SK-N-SH (cell line): ENCODE results near the gene AFAP1L1. TPM values are rescaled to one million over a fixed set of nuclear protein-coding genes. Genes with fewer than 3 reads are reported as not detected.

Experiments used
- CTCF ChIA-PET: fragments of 300-600, 350-600 bp; formaldehyde crosslinking; extraction: SDS; loops from one replicate; lab custom pipeline; 2021; lab: Yijun Ruan, JAX
- POLR2A ChIA-PET: fragments of 350-600 bp; sonication (Branson Sonifier 250); formaldehyde crosslinking; extraction: SDS; loops from one replicate; lab custom pipeline; 2020; ENCODE audit warnings: antibody characterized with exemption, inconsistent platforms; lab: Yijun Ruan, JAX
- DNase-seq: peaks from one replicate; pipeline ENCODE4 v3.0.0; 2012
- H2AFZ ChIP-seq: fragments of 200-600 bp; sonication (generic); 2 replicates; pipeline ENCODE4 v1.8.1; 2016; ENCODE audit warnings: antibody characterized with exemption, mild to moderate bottlenecking, low read depth
- H3F3A ChIP-seq: fragments of 200-600 bp; sonication (generic); replicated peaks from 2 replicates; pipeline ENCODE3; 2016; ENCODE audit warnings: antibody characterized with exemption, mild to moderate bottlenecking; ENCODE audit not compliant: insufficient read depth
- H3K27ac ChIP-seq, 2 experiments: fragments of 200-500 bp in 1 of 2; fragments of 200-600 bp in 1 of 2; sonication (Bioruptor generic) in 1 of 2; sonication (generic), shearing (Covaris generic) in 1 of 2; 2 replicates each; pipeline versions ENCODE4 v1.5.1 to v1.6.1; 2014 to 2016; ENCODE audit warnings: low read depth in 2 of 2, inconsistent platforms in 1 of 2, low read length in 1 of 2, mild to moderate bottlenecking in 1 of 2, mixed read lengths in 1 of 2
- H3K27me3 ChIP-seq: fragments of 200-600 bp; sonication (generic), shearing (Covaris generic); 2 replicates; pipeline ENCODE4 v1.6.1; 2016; ENCODE audit warnings: mixed run types; ENCODE audit not compliant: insufficient read depth
- H3K36me3 ChIP-seq, 2 experiments: fragments of 200-500 bp in 1 of 2; fragments of 200-600 bp in 1 of 2; sonication (Bioruptor generic) in 1 of 2; sonication (generic) in 1 of 2; replicated peaks in 1 of 2; 2 replicates each; pipeline versions ENCODE3 to v1.5.1; 2014 to 2016; ENCODE audit warnings: low read length in 1 of 2, mild to moderate bottlenecking in 1 of 2; ENCODE audit not compliant: insufficient read depth in 2 of 2, control insufficient read depth in 1 of 2
- H3K4me1 ChIP-seq, 2 experiments: fragments of 200-500 bp in 1 of 2; fragments of 200-600 bp in 1 of 2; sonication (Bioruptor generic) in 1 of 2; sonication (generic), shearing (Covaris generic) in 1 of 2; 2 replicates each; pipeline versions ENCODE4 v1.5.1 to v1.6.1; 2014 to 2016; ENCODE audit warnings: low read depth in 1 of 2, low read length in 1 of 2, mixed run types in 1 of 2; ENCODE audit not compliant: insufficient read depth in 2 of 2, control insufficient read depth in 1 of 2
- H3K4me2 ChIP-seq: fragments of 200-600 bp; sonication (generic), shearing (Covaris generic); 2 replicates; pipeline ENCODE4 v1.6.1; 2017; ENCODE audit warnings: mixed run types
- H3K4me3 ChIP-seq, 2 experiments: fragments of 200-500 bp in 1 of 2; fragments of 200-600 bp in 1 of 2; sonication (Bioruptor generic) in 1 of 2; sonication (generic), shearing (Covaris generic) in 1 of 2; 2 replicates each; pipeline versions ENCODE4 v1.5.1 to v1.8.1; 2014 to 2016; ENCODE audit warnings: low read depth in 2 of 2, inconsistent platforms in 1 of 2, low read length in 1 of 2, mild to moderate bottlenecking in 1 of 2, mixed read lengths in 1 of 2, moderate library complexity in 1 of 2
- H3K79me2 ChIP-seq: fragments of 200-600 bp; sonication (generic); 2 replicates; pipeline ENCODE4 v1.8.1; 2017; ENCODE audit warnings: mild to moderate bottlenecking; ENCODE audit not compliant: insufficient read depth
- H3K9ac ChIP-seq: fragments of 200-600 bp; sonication (generic); 2 replicates; pipeline ENCODE4 v1.6.1; 2017; ENCODE audit warnings: mixed run types
- H3K9me2 ChIP-seq: fragments of 200-600 bp; sonication (generic); 2 replicates; pipeline ENCODE4 v1.6.1; 2017; ENCODE audit warnings: mixed run types
- H3K9me3 ChIP-seq: fragments of 200-600 bp; sonication (generic); 2 replicates; pipeline ENCODE4 v1.6.1; 2017; ENCODE audit warnings: mixed run types, mild to moderate bottlenecking, moderate library complexity
- H4K20me1 ChIP-seq: fragments of 200-600 bp; sonication (generic); 2 replicates; pipeline ENCODE4 v1.6.1; 2017; ENCODE audit warnings: mild to moderate bottlenecking, mixed run types; ENCODE audit not compliant: insufficient read depth
- CTCF ChIP-seq: fragments of 200-600 bp; sonication (generic); IDR thresholded peaks from 2 replicates; pipeline ENCODE4 v1.6.1; 2017; ENCODE audit warnings: antibody characterized with exemption, mild to moderate bottlenecking, moderate library complexity
- EP300 ChIP-seq, 2 experiments: IDR thresholded peaks; 2 replicates each; pipeline versions ENCODE4 v1.4.0 to v1.6.1; 2012; ENCODE audit warnings: borderline replicate concordance in 1 of 2, low read depth in 1 of 2, low read length in 1 of 2
- EZH2phosphoT487 ChIP-seq: fragments of 200-600 bp; sonication (generic); IDR thresholded peaks from 2 replicates; pipeline ENCODE4 v1.6.1; 2017; ENCODE audit warnings: low read depth, mixed run types, mild to moderate bottlenecking, antibody characterized with exemption, moderate library complexity, borderline replicate concordance
- GABPA ChIP-seq: IDR thresholded peaks from 2 replicates; pipeline ENCODE4 v1.4.0; 2012; ENCODE audit warnings: low read depth, mild to moderate bottlenecking
- JUND ChIP-seq: IDR thresholded peaks from 2 replicates; pipeline ENCODE4 v1.4.0; 2012
- MAX ChIP-seq: IDR thresholded peaks from 2 replicates; pipeline ENCODE4 v1.4.0; 2012; ENCODE audit warnings: low read depth
- MEF2A ChIP-seq: IDR thresholded peaks from 2 replicates; pipeline ENCODE4 v1.4.0; 2012; ENCODE audit warnings: low read depth, borderline replicate concordance
- MXI1 ChIP-seq: IDR thresholded peaks from 2 replicates; pipeline ENCODE4 v1.6.1; 2012; ENCODE audit warnings: mild to moderate bottlenecking, low read depth, low read length, improper control_type of control experiment
- NFIC ChIP-seq: IDR thresholded peaks from 2 replicates; pipeline ENCODE4 v1.4.0; 2012; ENCODE audit warnings: borderline replicate concordance
- PBX3 ChIP-seq: IDR thresholded peaks from 2 replicates; pipeline ENCODE4; 2012
- POLR2AphosphoS5 ChIP-seq: IDR thresholded peaks from 2 replicates; pipeline ENCODE4 v1.6.1; 2012; ENCODE audit warnings: low read depth, low read length
- RAD21 ChIP-seq: IDR thresholded peaks from 2 replicates; pipeline ENCODE4 v1.6.1; 2012; ENCODE audit warnings: mild to moderate bottlenecking, low read length
- REST ChIP-seq: IDR thresholded peaks from 2 replicates; pipeline ENCODE4 v1.6.1; 2012; ENCODE audit warnings: mild to moderate bottlenecking, low read depth, low read length, moderate library complexity
- RFX5 ChIP-seq: IDR thresholded peaks from 2 replicates; pipeline ENCODE4 v1.6.1; 2012; ENCODE audit warnings: mild to moderate bottlenecking, improper control_type of control experiment, low read length
- RXRA ChIP-seq: IDR thresholded peaks from 2 replicates; pipeline ENCODE4 v1.4.0; 2012; ENCODE audit warnings: low read depth, mild to moderate bottlenecking, borderline replicate concordance
- SMC3 ChIP-seq: IDR thresholded peaks from 2 replicates; pipeline ENCODE4 v1.6.1; 2012; ENCODE audit warnings: low read depth, low read length, improper control_type of control experiment
- TCF12 ChIP-seq: IDR thresholded peaks from 2 replicates; pipeline ENCODE4 v1.4.0; 2012
- TEAD4 ChIP-seq: IDR thresholded peaks from 2 replicates; pipeline ENCODE4 v1.4.0; 2012; ENCODE audit warnings: mild to moderate bottlenecking, borderline replicate concordance; ENCODE audit not compliant: insufficient read depth
- YY1 ChIP-seq: IDR thresholded peaks from 2 replicates; pipeline ENCODE4 v1.4.0; 2012; ENCODE audit warnings: low read depth, mild to moderate bottlenecking
- WGBS: methylation state at CpG from one replicate; pipeline ENCODE4 v1.1.6; 2017; ENCODE audit warnings: low lambda C conversion rate; 5-methylcytosine and 5-hydroxymethylcytosine counted together
- polyA plus RNA-seq, 3 experiments: library from polyadenylated mRNA; depleted of rRNA; stranded (reverse); fragments of >200 nt; gene quantifications; 2 replicates each; pipeline ENCODE4 v1.2.3, GENCODE V29; 2012

Gene AFAP1L1
- polyA plus RNA-seq, 1 of the 3 experiments (the other 2 are of a cell fraction) = 0.82 TPM

- TF ChIP-seq RFX5 (no peak), MEF2A (no peak), MXI1 (no peak), EZH2phosphoT487 (no peak), GABPA (no peak), RAD21 (no peak), MAX (no peak), TEAD4 (no peak), EP300 (IDR thresholded peaks at IDR 0.05; ENCODE audit: borderline replicate concordance in 1 of 2, low read depth in 1 of 2, low read length in 1 of 2) (no peak), NFIC (no peak), CTCF (no peak), POLR2AphosphoS5 (no peak)
- TF ChIP-seq, all 33 proteins: peak for 0
- H3K4me1 ChIP-seq = peaks cover 3 to 9% of the 10 kb centered on the region in 2 experiments; a peak in 2 of 4 replicates
- WGBS = 74% methylated on average over 3 of the region's 3 CpGs
- no peaks in the 10 kb centered on the region for H3K36me3 ChIP-seq
- no peaks in the 10 kb centered on the region for H3K79me2 ChIP-seq
- CTCF ChIA-PET = no interaction called here
- no peak overlapping the region for H2AFZ ChIP-seq
- H3K4me3 ChIP-seq = no peak overlapping the region
- no peaks in the 10 kb centered on the region for H3K9me2 ChIP-seq
- POLR2A ChIA-PET = no interaction called here
- DNase-seq = no peak
- H3K27ac ChIP-seq = no peak overlapping the region
- H4K20me1 ChIP-seq = no peaks in the 10 kb centered on the region
- H3K9ac ChIP-seq = no peak overlapping the region
- H3K4me2 ChIP-seq = no peak overlapping the region
- no peaks in the 10 kb centered on the region for H3K9me3 ChIP-seq
- H3K27me3 ChIP-seq = no peaks in the 10 kb centered on the region
- H3F3A ChIP-seq = peaks cover 12% of the 10 kb centered on the region
Observed at GRCh38 chr5:149326611-149327010, 55.0 kb downstream of the AFAP1L1 start.

GRCh38 chr5:149328177-149328576 is 56.5 kb downstream of the AFAP1L1 start:
- peaks cover 9% of the 10 kb centered on the region for H3F3A ChIP-seq
- DNase-seq = no peak
- no peak overlapping the region for H3K9ac ChIP-seq
- ChIA-PET CTCF (interaction anchor here (0.5 to 2.0 kb wide), 2 partner anchors 11 to 596 kb away, joined by 3 to 10 read pairs; no protein-coding TSS in a partner anchor), POLR2A (no interaction called here)
- no peaks in the 10 kb centered on the region for H3K27me3 ChIP-seq
- H2AFZ ChIP-seq = no peak overlapping the region
- no peaks in the 10 kb centered on the region for H3K9me3 ChIP-seq
- H3K36me3 ChIP-seq = no peaks in the 10 kb centered on the region
- no peaks in the 10 kb centered on the region for H3K79me2 ChIP-seq
- peaks cover 3 to 9% of the 10 kb centered on the region in 2 experiments; a peak in 2 of 4 replicates for H3K4me1 ChIP-seq
- no peaks in the 10 kb centered on the region for H3K9me2 ChIP-seq
- no peak overlapping the region for H3K4me3 ChIP-seq
- H3K27ac ChIP-seq = no peak overlapping the region
- 88% methylated on average over 5 of the region's 5 CpGs for WGBS
- H4K20me1 ChIP-seq = no peaks in the 10 kb centered on the region
- no peak overlapping the region for H3K4me2 ChIP-seq
- TF ChIP-seq REST (no peak), RXRA (no peak), MEF2A (no peak), YY1 (no peak), EZH2phosphoT487 (no peak), SMC3 (no peak), JUND (no peak), TCF12 (no peak), GABPA (no peak), PBX3 (no peak), CTCF (no peak), EP300 (IDR thresholded peaks at IDR 0.05; ENCODE audit: borderline replicate concordance in 1 of 2, low read depth in 1 of 2, low read length in 1 of 2) (no peak)
